ENCODE data around the gene SOX15. TPM values are rescaled to one million over a fixed set of nuclear protein-coding genes. Genes with fewer than 3 reads are reported as not detected.

The SOX15 gene
- total RNA-seq, 2 experiments from 2014 or later: 0.84 to 1.6 TPM

GRCh38 chr17:7631398-7632380, 41.8 kb upstream of the SOX15 start:
- peaks cover 4% of the 10 kb centered on the region for H3K4me1 ChIP-seq (ENCODE audit: insufficient read depth, low read length, poor library complexity, severe bottlenecking)
- no peak overlapping the region for H3K4me3 ChIP-seq (ENCODE audit: low read depth, low read length, poor library complexity, severe bottlenecking)
- H3K9me2 ChIP-seq (ENCODE audit: insufficient read depth, low read length): no peaks in the 10 kb centered on the region
- DNase-seq (ENCODE audit: low spot score): no peak
- H3K79me2 ChIP-seq (ENCODE audit: insufficient read depth, low read depth, low read length): no peaks in the 10 kb centered on the region
- intact Hi-C loops (cut with micrococcal nuclease; ENCODE audit: unreplicated experiment): loop anchor here (10.0 kb wide), 1 partner anchor 153 kb away; no protein-coding TSS in a partner anchor
- H3K27ac ChIP-seq (ENCODE audit: low read depth, low read length, poor library complexity, severe bottlenecking): no peak overlapping the region
- BruUV-seq (replicated peaks): no TSS peak
- no peaks in the 10 kb centered on the region for H3K36me3 ChIP-seq (ENCODE audit: insufficient read depth, low read length)
- H3K9me3 ChIP-seq (ENCODE audit: low read length): no peaks in the 10 kb centered on the region
- no peaks in the 10 kb centered on the region for H4K20me1 ChIP-seq (ENCODE audit: insufficient read depth, low read length)
- TF ChIP-seq CTCF (conservative IDR thresholded peaks at IDR 0.05; ENCODE audit: low read length): no peak
- TF ChIP-seq EZH2phosphoT487 (IDR thresholded peaks at IDR 0.05; ENCODE audit: borderline replicate concordance, low read depth, low read length): no peak
- ChIA-PET CTCF (ENCODE audit: unreplicated experiment) (no interaction called here), POLR2A (interaction anchor here (1.2 kb wide), 1 partner anchor 17 kb away, joined by 4 read pairs; the partner anchor contains the start of gene FXR2)
- no peak overlapping the region for H2AFZ ChIP-seq (ENCODE audit: low read length)
- no peak overlapping the region for H3K4me2 ChIP-seq (ENCODE audit: low read length)

GRCh38 chr17:7629939-7630571, 40.2 kb upstream of the SOX15 start, which contains the start of gene SHBG:
Gene SHBG, plus strand, starts transcription at chr17:7630135. Its CDS starts 38 bp downstream, at chr17:7630173.
- DNase-seq (ENCODE audit: low spot score): no peak
- ChIA-PET CTCF (ENCODE audit: unreplicated experiment) (no interaction called here), POLR2A (no interaction called here)
- H2AFZ ChIP-seq (ENCODE audit: low read length): no peak within 1 kb of the TSS
- H4K20me1 ChIP-seq (ENCODE audit: insufficient read depth, low read length): no peaks in the 10 kb centered on the region
- H3K9me3 ChIP-seq (ENCODE audit: low read length): no peaks in the 10 kb centered on the region
- BruUV-seq (replicated peaks): no TSS peak
- H3K4me2 ChIP-seq (ENCODE audit: low read length): no peak within 1 kb of the TSS
- peaks cover 4% of the 10 kb centered on the region for H3K4me1 ChIP-seq (ENCODE audit: insufficient read depth, low read length, poor library complexity, severe bottlenecking)
- no peaks in the 10 kb centered on the region for H3K9me2 ChIP-seq (ENCODE audit: insufficient read depth, low read length)
- intact Hi-C loops (cut with micrococcal nuclease; ENCODE audit: unreplicated experiment): loop anchor here (10.0 kb wide), 1 partner anchor 155 kb away; no protein-coding TSS in a partner anchor
- no peaks in the 10 kb centered on the region for H3K79me2 ChIP-seq (ENCODE audit: insufficient read depth, low read depth, low read length)
- H3K36me3 ChIP-seq (ENCODE audit: insufficient read depth, low read length): no peaks in the 10 kb centered on the region
- H3K27ac ChIP-seq (ENCODE audit: low read depth, low read length, poor library complexity, severe bottlenecking): no peak within 1 kb of the TSS
- no peak within 1 kb of the TSS for H3K4me3 ChIP-seq (ENCODE audit: low read depth, low read length, poor library complexity, severe bottlenecking)
- TF ChIP-seq EZH2phosphoT487 (IDR thresholded peaks at IDR 0.05; ENCODE audit: borderline replicate concordance, low read depth, low read length) (no peak), CTCF (conservative IDR thresholded peaks at IDR 0.05; ENCODE audit: low read length) (no peak)
